Lower leg skin (tissue), 3 donors: ENCODE measurements around the gene NFKBIB.

Source experiments
- POLR2A ChIP-seq, 2 donors: fragments of 450-650 bp; IDR thresholded peaks; one replicate each; pipeline ENCODE4 v1.6.1; 2016 to 2017; ENCODE audit warnings: antibody characterized with exemption in 2 of 2, mild to moderate bottlenecking in 1 of 2, moderate library complexity in 1 of 2
- TF ChIP-seq, protein P1 (sequence below), 3 donors: fragments of 450-650 bp; IDR thresholded peaks; one replicate each; pipeline ENCODE4 v1.5.1; 2016; ENCODE audit warnings: antibody characterized with exemption in 3 of 3, mild to moderate bottlenecking in 3 of 3, moderate library complexity in 2 of 3

DNA sequence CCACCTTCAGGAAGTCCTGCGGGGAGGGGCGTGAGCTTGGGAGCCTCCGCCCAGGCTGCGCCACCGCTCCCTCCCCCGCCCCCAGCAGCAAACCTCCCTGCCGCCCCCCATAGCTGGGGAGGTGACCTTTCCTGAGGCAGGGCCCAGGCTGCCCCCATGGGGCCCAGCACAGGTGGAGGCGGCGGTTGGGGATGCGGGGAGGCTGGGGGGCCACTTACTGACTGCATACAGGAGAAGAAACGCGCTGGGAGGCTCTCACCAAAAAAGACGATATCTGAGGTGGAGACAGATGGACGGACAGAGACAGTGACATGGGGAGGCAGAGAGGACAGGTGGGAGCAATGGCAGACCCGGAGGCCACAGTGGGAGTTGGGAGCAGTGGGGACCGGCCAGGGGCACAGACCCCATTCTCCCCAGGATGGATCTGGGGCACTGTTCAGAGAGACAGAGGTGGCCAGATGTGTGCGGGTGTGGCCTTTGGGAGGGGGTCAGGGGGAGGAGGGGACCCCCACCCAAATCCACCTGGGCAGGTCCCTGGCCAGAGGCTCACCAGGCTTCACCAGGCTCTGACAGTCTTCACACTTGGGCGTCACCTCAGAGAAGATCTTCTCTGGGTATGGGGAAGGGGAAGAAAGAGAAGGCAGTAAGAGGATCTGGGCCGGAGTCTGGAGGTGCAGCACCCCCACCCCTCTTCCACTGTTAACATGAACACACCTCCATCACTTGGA, 18.7 kb upstream of the NFKBIB start:
- no peak for TF ChIP-seq POLR2A (IDR thresholded peaks at IDR 0.05)
- TF ChIP-seq, protein P1, sequence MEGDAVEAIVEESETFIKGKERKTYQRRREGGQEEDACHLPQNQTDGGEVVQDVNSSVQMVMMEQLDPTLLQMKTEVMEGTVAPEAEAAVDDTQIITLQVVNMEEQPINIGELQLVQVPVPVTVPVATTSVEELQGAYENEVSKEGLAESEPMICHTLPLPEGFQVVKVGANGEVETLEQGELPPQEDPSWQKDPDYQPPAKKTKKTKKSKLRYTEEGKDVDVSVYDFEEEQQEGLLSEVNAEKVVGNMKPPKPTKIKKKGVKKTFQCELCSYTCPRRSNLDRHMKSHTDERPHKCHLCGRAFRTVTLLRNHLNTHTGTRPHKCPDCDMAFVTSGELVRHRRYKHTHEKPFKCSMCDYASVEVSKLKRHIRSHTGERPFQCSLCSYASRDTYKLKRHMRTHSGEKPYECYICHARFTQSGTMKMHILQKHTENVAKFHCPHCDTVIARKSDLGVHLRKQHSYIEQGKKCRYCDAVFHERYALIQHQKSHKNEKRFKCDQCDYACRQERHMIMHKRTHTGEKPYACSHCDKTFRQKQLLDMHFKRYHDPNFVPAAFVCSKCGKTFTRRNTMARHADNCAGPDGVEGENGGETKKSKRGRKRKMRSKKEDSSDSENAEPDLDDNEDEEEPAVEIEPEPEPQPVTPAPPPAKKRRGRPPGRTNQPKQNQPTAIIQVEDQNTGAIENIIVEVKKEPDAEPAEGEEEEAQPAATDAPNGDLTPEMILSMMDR (IDR thresholded peaks at IDR 0.05), result no peak
